CD14-positive monocyte (primary cell): ENCODE results near the gene ADGRL4. TPM values are rescaled to one million over a fixed set of nuclear protein-coding genes. Genes with fewer than 3 reads are reported as not detected.

Source experiments
- DNase-seq, 3 donors: peaks; one replicate each; pipeline ENCODE4 v3.0.0-alpha.2; 2011 to 2022
- H2AFZ ChIP-seq: 2 replicates; pipeline ENCODE4 v1.6.0; 2012; ENCODE audit warnings: mild to moderate bottlenecking, low read depth, low read length, inconsistent platforms; ENCODE audit not compliant: insufficient read depth, poor library complexity, severe bottlenecking
- H3K27ac ChIP-seq, 2 donors: 1 replicate in 1 of 2; 2 replicates in 1 of 2; pipeline ENCODE4 v1.5.1; 2012 to 2013; ENCODE audit warnings: low read length in 2 of 2, control low read depth in 1 of 2, inconsistent platforms in 1 of 2, low read depth in 1 of 2, mild to moderate bottlenecking in 1 of 2
- H3K27me3 ChIP-seq, 2 donors: one replicate each; pipeline versions ENCODE4 v1.6.0 to v1.6.1; 2011 to 2013; ENCODE audit warnings: low read length in 2 of 2; ENCODE audit not compliant: control insufficient read depth in 2 of 2, insufficient read depth in 2 of 2
- H3K36me3 ChIP-seq, 2 donors: replicated peaks in 1 of 2; 1 replicate in 1 of 2; 2 replicates in 1 of 2; pipeline versions ENCODE4 v1.5.1 to v1.6.1; 2012 to 2013; ENCODE audit warnings: low read length in 2 of 2, control low read depth in 1 of 2, inconsistent platforms in 1 of 2, mild to moderate bottlenecking in 1 of 2; ENCODE audit not compliant: insufficient read depth in 2 of 2, control insufficient read depth in 1 of 2
- H3K4me1 ChIP-seq, 2 donors: 1 replicate in 1 of 2; 2 replicates in 1 of 2; pipeline versions ENCODE4 v1.5.1 to v1.6.1; 2012 to 2013; ENCODE audit warnings: low read length in 2 of 2, control low read depth in 1 of 2, inconsistent platforms in 1 of 2, mild to moderate bottlenecking in 1 of 2, moderate library complexity in 1 of 2; ENCODE audit not compliant: insufficient read depth in 2 of 2, control insufficient read depth in 1 of 2
- H3K4me2 ChIP-seq: replicated peaks from 2 replicates; pipeline ENCODE3; 2012; ENCODE audit warnings: low read length, moderate library complexity, mild to moderate bottlenecking; ENCODE audit not compliant: poor library complexity, severe bottlenecking; ENCODE audit errors: extremely low read depth
- H3K4me3 ChIP-seq, 3 experiments: fragments of 200-600 bp in 1 of 3; sonication (generic) in 1 of 3; replicated peaks in 1 of 3; 1 replicate in 2 of 3; 2 replicates in 1 of 3; pipeline ENCODE4 v1.5.1; 2011 to 2013; ENCODE audit warnings: low read length in 3 of 3, mild to moderate bottlenecking in 3 of 3, control low read depth in 2 of 3, low read depth in 2 of 3, inconsistent platforms in 1 of 3, moderate library complexity in 1 of 3
- H3K79me2 ChIP-seq: 2 replicates; pipeline ENCODE4 v1.6.0; 2012; ENCODE audit warnings: mild to moderate bottlenecking, control low read depth, inconsistent platforms, low read length, moderate library complexity; ENCODE audit not compliant: insufficient read depth
- H3K9ac ChIP-seq: 2 replicates; pipeline ENCODE4 v1.6.0; 2017; ENCODE audit warnings: low read length, mild to moderate bottlenecking; ENCODE audit not compliant: insufficient read depth, poor library complexity, severe bottlenecking
- H3K9me3 ChIP-seq, 2 donors: replicated peaks in 1 of 2; 1 replicate in 1 of 2; 2 replicates in 1 of 2; pipeline versions ENCODE4 v1.5.1 to v1.6.1; 2012 to 2013; ENCODE audit warnings: low read length in 2 of 2, control low read depth in 1 of 2; ENCODE audit not compliant: control insufficient read depth in 1 of 2, insufficient read depth in 1 of 2
- H4K20me1 ChIP-seq: 2 replicates; pipeline ENCODE4 v1.6.0; 2012; ENCODE audit warnings: mild to moderate bottlenecking, low read length, control low read depth, moderate library complexity; ENCODE audit not compliant: insufficient read depth
- H3K27ac Mint-ChIP-seq, 7 donors: one replicate each; pipeline ENCODE4 v1.8.0; 2020; ENCODE audit warnings: mild to moderate bottlenecking in 7 of 7, mixed read lengths in 7 of 7, moderate library complexity in 6 of 7, inconsistent platforms in 2 of 7
- H3K27me3 Mint-ChIP-seq, 3 donors: one replicate each; pipeline ENCODE4 v1.8.0; 2021 to 2022; ENCODE audit warnings: low read depth in 3 of 3, mild to moderate bottlenecking in 3 of 3, mixed read lengths in 3 of 3, moderate library complexity in 3 of 3, inconsistent platforms in 1 of 3
- H3K36me3 Mint-ChIP-seq, 2 donors: one replicate each; pipeline ENCODE4 v1.8.0; 2020; ENCODE audit warnings: mixed read lengths in 2 of 2, inconsistent platforms in 1 of 2, mild to moderate bottlenecking in 1 of 2
- H3K4me1 Mint-ChIP-seq: one replicate; pipeline ENCODE4 v1.8.0; 2020; ENCODE audit warnings: mild to moderate bottlenecking, mixed read lengths
- H3K4me3 Mint-ChIP-seq, 2 donors: one replicate each; pipeline ENCODE4 v1.8.0; 2020; ENCODE audit warnings: mild to moderate bottlenecking in 2 of 2, mixed read lengths in 2 of 2, moderate library complexity in 1 of 2
- H3K9me3 Mint-ChIP-seq, 7 donors: one replicate each; pipeline ENCODE4 v1.8.0; 2020 to 2022; ENCODE audit warnings: mixed read lengths in 7 of 7, mild to moderate bottlenecking in 6 of 7, moderate library complexity in 6 of 7, inconsistent platforms in 2 of 7
- WGBS: methylation state at CpG from one replicate; pipeline ENCODE4 v1.1.5; 2013; ENCODE audit warnings: missing lambda C conversion rate; ENCODE audit not compliant: insufficient coverage; 5-methylcytosine and 5-hydroxymethylcytosine counted together
- intact Hi-C, 2 donors: fragments of 100-400 bp; cut with micrococcal nuclease; formaldehyde crosslinking; loops; one replicate each; pipeline versions ENCODE4 v1.15.0 to v1.15.1; 2023
- polyA plus RNA-seq, 3 donors: library from polyadenylated mRNA; depleted of rRNA in 1 of 3; unstranded in 2 of 3; stranded (reverse) in 1 of 3; fragments of 300-500 nt in 2 of 3; fragments of >200 nt in 1 of 3; fragmentation: Illumina TruSeq in 2 of 3; gene quantifications; 1 replicate in 2 of 3; 2 replicates in 1 of 3; pipeline ENCODE4 v1.2.3, GENCODE V29; 2012 to 2021
- TF ChIP-seq, protein P1 (sequence below): fragments of 200-600 bp; IDR thresholded peaks from one replicate; pipeline ENCODE4 v1.8.0; 2022; ENCODE audit warnings: antibody characterized with exemption, mild to moderate bottlenecking

The ADGRL4 gene
- polyA plus RNA-seq, 3 donors, result not detected

GRCh38 chr1:78958711-78959110 is 47.8 kb downstream of the ADGRL4 start:
- Histone ChIP-seq H3K27ac (no peak overlapping the region), H3K9me3 (peaks cover 2 to 5% of the 10 kb centered on the region in 2 donors), H2AFZ (no peak overlapping the region), H3K9ac (no peak overlapping the region), H3K79me2 (no peaks in the 10 kb centered on the region), H3K4me3 (no peak overlapping the region), H3K27me3 (no peaks in the 10 kb centered on the region), H3K4me2 (no peak overlapping the region), H4K20me1 (no peaks in the 10 kb centered on the region), H3K36me3 (no peaks in the 10 kb centered on the region), H3K4me1 (no peaks in the 10 kb centered on the region)
- Mint-ChIP-seq H3K4me3 (no peak overlapping the region), H3K4me1 (no peaks in the 10 kb centered on the region), H3K27ac (no peak overlapping the region), H3K36me3 (no peaks in the 10 kb centered on the region), H3K9me3 (peaks cover 0 to 11% (median 3%) of the 10 kb centered on the region in 7 donors), H3K27me3 (peaks cover 0 to 1% (median 0%) of the 10 kb centered on the region in 3 donors)
- no CpG with 5 or more reads among the region's 2 CpGs for WGBS
- TF ChIP-seq, protein P1, sequence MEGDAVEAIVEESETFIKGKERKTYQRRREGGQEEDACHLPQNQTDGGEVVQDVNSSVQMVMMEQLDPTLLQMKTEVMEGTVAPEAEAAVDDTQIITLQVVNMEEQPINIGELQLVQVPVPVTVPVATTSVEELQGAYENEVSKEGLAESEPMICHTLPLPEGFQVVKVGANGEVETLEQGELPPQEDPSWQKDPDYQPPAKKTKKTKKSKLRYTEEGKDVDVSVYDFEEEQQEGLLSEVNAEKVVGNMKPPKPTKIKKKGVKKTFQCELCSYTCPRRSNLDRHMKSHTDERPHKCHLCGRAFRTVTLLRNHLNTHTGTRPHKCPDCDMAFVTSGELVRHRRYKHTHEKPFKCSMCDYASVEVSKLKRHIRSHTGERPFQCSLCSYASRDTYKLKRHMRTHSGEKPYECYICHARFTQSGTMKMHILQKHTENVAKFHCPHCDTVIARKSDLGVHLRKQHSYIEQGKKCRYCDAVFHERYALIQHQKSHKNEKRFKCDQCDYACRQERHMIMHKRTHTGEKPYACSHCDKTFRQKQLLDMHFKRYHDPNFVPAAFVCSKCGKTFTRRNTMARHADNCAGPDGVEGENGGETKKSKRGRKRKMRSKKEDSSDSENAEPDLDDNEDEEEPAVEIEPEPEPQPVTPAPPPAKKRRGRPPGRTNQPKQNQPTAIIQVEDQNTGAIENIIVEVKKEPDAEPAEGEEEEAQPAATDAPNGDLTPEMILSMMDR, result no peak
- intact Hi-C loops, result no loop called here
- no peak for DNase-seq

DNA sequence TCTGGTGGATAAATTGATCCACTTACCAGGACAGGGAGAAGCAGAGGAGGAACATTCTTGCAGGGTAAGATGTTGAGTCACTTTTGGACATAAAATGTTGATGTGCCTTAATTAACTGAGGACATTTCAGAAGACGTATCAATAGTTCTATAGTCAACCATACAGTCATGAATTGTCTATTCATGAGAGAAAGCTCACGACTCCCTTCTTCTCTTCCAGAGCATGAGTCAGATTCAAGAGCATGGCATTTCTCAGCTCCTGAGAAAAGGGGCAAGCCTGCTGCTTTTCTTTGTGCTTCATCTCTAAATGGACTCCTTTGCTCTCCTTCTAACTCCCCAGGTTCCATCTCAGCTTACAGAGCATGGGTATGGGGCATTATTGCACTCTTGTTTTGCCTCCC is 55.7 kb downstream of the ADGRL4 start:
- no peak overlapping the region for H3K4me3 Mint-ChIP-seq
- H2AFZ ChIP-seq, result no peak overlapping the region
- no peak overlapping the region for H3K4me3 ChIP-seq
- 100% methylated on average over 2 of the region's 2 CpGs for WGBS
- H3K36me3 Mint-ChIP-seq, result no peaks in the 10 kb centered on the region
- no peaks in the 10 kb centered on the region for H3K36me3 ChIP-seq
- H3K27ac Mint-ChIP-seq, result no peak overlapping the region
- TF ChIP-seq, protein P1, result no peak
- no peaks in the 10 kb centered on the region for H3K4me1 ChIP-seq
- H3K9ac ChIP-seq, result no peak overlapping the region
- H4K20me1 ChIP-seq, result no peaks in the 10 kb centered on the region
- H3K9me3 ChIP-seq, result peaks cover 0 to 3% of the 10 kb centered on the region in 2 donors
- no peaks in the 10 kb centered on the region for H3K4me1 Mint-ChIP-seq
- no peaks in the 10 kb centered on the region for H3K27me3 ChIP-seq
- H3K27me3 Mint-ChIP-seq, result peaks cover 0 to 3% (median 0%) of the 10 kb centered on the region in 3 donors
- peaks cover 0 to 2% (median 0%) of the 10 kb centered on the region in 7 donors for H3K9me3 Mint-ChIP-seq
- H3K27ac ChIP-seq, result no peak overlapping the region
- no peak overlapping the region for H3K4me2 ChIP-seq
- H3K79me2 ChIP-seq, result no peaks in the 10 kb centered on the region
- no peak for DNase-seq
- intact Hi-C loops, result no loop called here
